H9 (cell line): Measurements from ENCODE around the gene GALNS. TPM values are rescaled to one million over a fixed set of nuclear protein-coding genes. Genes with fewer than 3 reads are reported as not detected.

Experiments used
- DNase-seq: peaks from one replicate; pipeline ENCODE4 v3.0.0-alpha.2; 2017
- H2AFZ ChIP-seq: one replicate; pipeline ENCODE4 v1.6.1; 2013; ENCODE audit warnings: mild to moderate bottlenecking, low read length, control low read depth, moderate library complexity
- H2AK5ac ChIP-seq: 2 replicates; pipeline ENCODE4 v1.6.1; 2013; ENCODE audit warnings: low read length, control low read depth, mixed read lengths; ENCODE audit not compliant: insufficient read length
- H2BK120ac ChIP-seq: one replicate; pipeline ENCODE4 v1.6.1; 2013; ENCODE audit warnings: low read depth, mild to moderate bottlenecking, low read length, control low read depth, inconsistent platforms; ENCODE audit not compliant: poor library complexity, severe bottlenecking
- H2BK12ac ChIP-seq: 2 replicates; pipeline ENCODE4 v1.6.1; 2013; ENCODE audit warnings: low read length, control low read depth, mixed read lengths, low read depth; ENCODE audit not compliant: insufficient read length
- H2BK15ac ChIP-seq: 2 replicates; pipeline ENCODE4 v1.6.1; 2013; ENCODE audit warnings: low read depth, low read length, control low read depth
- H2BK20ac ChIP-seq: one replicate; pipeline ENCODE4 v1.6.1; 2013; ENCODE audit warnings: low read depth, mild to moderate bottlenecking, low read length, control low read depth, inconsistent platforms; ENCODE audit not compliant: poor library complexity, severe bottlenecking
- H2BK5ac ChIP-seq: 2 replicates; pipeline ENCODE4 v1.6.1; 2013; ENCODE audit warnings: low read length, control low read depth, mixed read lengths; ENCODE audit not compliant: insufficient read length
- H3K14ac ChIP-seq: 2 replicates; pipeline ENCODE4 v1.6.1; 2013; ENCODE audit warnings: low read length, control low read depth; ENCODE audit not compliant: insufficient read depth
- H3K18ac ChIP-seq: 2 replicates; pipeline ENCODE4 v1.6.1; 2013; ENCODE audit warnings: low read depth, mild to moderate bottlenecking, mixed read lengths, low read length, control low read depth; ENCODE audit not compliant: insufficient read length
- H3K23ac ChIP-seq: 2 replicates; pipeline ENCODE4 v1.6.1; 2013; ENCODE audit warnings: low read length, control low read depth, mixed read lengths, low read depth; ENCODE audit not compliant: insufficient read length
- H3K23me2 ChIP-seq: 2 replicates; pipeline ENCODE4 v1.6.1; 2013; ENCODE audit warnings: low read depth, mild to moderate bottlenecking, mixed read lengths, low read length, control low read depth; ENCODE audit not compliant: insufficient read length, poor library complexity, severe bottlenecking
- H3K27ac ChIP-seq: 2 replicates; pipeline ENCODE4 v1.5.1; 2013; ENCODE audit warnings: low read length, control low read depth, mixed read lengths, low read depth; ENCODE audit not compliant: insufficient read length
- H3K27me3 ChIP-seq: 2 replicates; pipeline ENCODE4 v1.6.1; 2013; ENCODE audit warnings: low read length, control low read depth, inconsistent platforms; ENCODE audit not compliant: insufficient read depth
- H3K4ac ChIP-seq: 2 replicates; pipeline ENCODE4 v1.6.1; 2013; ENCODE audit warnings: low read depth, mild to moderate bottlenecking, control low read depth, inconsistent platforms, low read length, moderate library complexity
- H3K4me1 ChIP-seq: 2 replicates; pipeline ENCODE4 v1.6.1; 2013; ENCODE audit warnings: low read length, control low read depth, inconsistent platforms; ENCODE audit not compliant: insufficient read depth
- H3K4me2 ChIP-seq: 2 replicates; pipeline ENCODE4 v1.6.1; 2013; ENCODE audit warnings: low read length, control low read depth, mixed read lengths; ENCODE audit not compliant: insufficient read length, insufficient read depth
- H3K56ac ChIP-seq: 2 replicates; pipeline ENCODE4 v1.6.1; 2013; ENCODE audit warnings: low read depth, mild to moderate bottlenecking, mixed read lengths, low read length, control low read depth; ENCODE audit not compliant: insufficient read length
- H3K79me1 ChIP-seq: 2 replicates; pipeline ENCODE4 v1.6.1; 2013; ENCODE audit warnings: low read depth, mild to moderate bottlenecking, moderate library complexity, low read length, control low read depth, inconsistent platforms; ENCODE audit not compliant: insufficient read depth, poor library complexity, severe bottlenecking
- H3K79me2 ChIP-seq: 2 replicates; pipeline ENCODE4 v1.6.1; 2013; ENCODE audit warnings: low read length, control low read depth, inconsistent platforms; ENCODE audit not compliant: insufficient read depth
- H3K9ac ChIP-seq: 2 replicates; pipeline ENCODE4 v1.6.1; 2013; ENCODE audit warnings: low read length, control low read depth, mixed read lengths; ENCODE audit not compliant: insufficient read length; ENCODE audit errors: extremely low read depth
- H3K9me3 ChIP-seq: one replicate; pipeline ENCODE4 v1.6.1; 2013; ENCODE audit warnings: low read depth, low read length, inconsistent platforms; ENCODE audit not compliant: control insufficient read depth
- H3T11ph ChIP-seq: one replicate; pipeline ENCODE4 v1.6.1; 2013; ENCODE audit warnings: mild to moderate bottlenecking, low read length, control low read depth, inconsistent platforms
- H4K20me1 ChIP-seq: one replicate; pipeline ENCODE4 v1.6.1; 2013; ENCODE audit not compliant: control insufficient read depth, insufficient read length, insufficient read depth
- H4K5ac ChIP-seq: 2 replicates; pipeline ENCODE4 v1.6.1; 2013; ENCODE audit warnings: low read depth, mild to moderate bottlenecking, mixed read lengths, low read length, control low read depth; ENCODE audit not compliant: insufficient read length
- H4K8ac ChIP-seq: replicated peaks from 2 replicates; pipeline ENCODE4 v1.6.1; 2013; ENCODE audit warnings: low read length, control low read depth, mixed read lengths, low read depth; ENCODE audit not compliant: insufficient read length
- H4K91ac ChIP-seq: 2 replicates; pipeline ENCODE4 v1.6.1; 2013; ENCODE audit warnings: low read depth, mild to moderate bottlenecking, moderate library complexity, mixed read lengths, low read length, control low read depth; ENCODE audit not compliant: insufficient read length
- H3K27ac Mint-ChIP-seq, 3 experiments: 2 replicates in 2 of 3; 3 replicates in 1 of 3; pipeline ENCODE4 v1.8.0; 2020 to 2021; ENCODE audit warnings: mixed read lengths in 3 of 3, mild to moderate bottlenecking in 1 of 3, moderate library complexity in 1 of 3
- H3K27me3 Mint-ChIP-seq: 2 replicates; pipeline ENCODE4 v1.8.0; 2021; ENCODE audit warnings: low read depth, mild to moderate bottlenecking, moderate library complexity, mixed read lengths
- H3K36me3 Mint-ChIP-seq, 3 experiments: 2 replicates in 2 of 3; 3 replicates in 1 of 3; pipeline ENCODE4 v1.8.0; 2020 to 2021; ENCODE audit warnings: low read depth in 3 of 3, mixed read lengths in 3 of 3; ENCODE audit not compliant: insufficient read depth in 1 of 3
- H3K4me1 Mint-ChIP-seq, 2 experiments: 2 replicates each; pipeline ENCODE4 v1.8.0; 2020; ENCODE audit warnings: mixed read lengths in 2 of 2
- H3K4me3 Mint-ChIP-seq, 2 experiments: 2 replicates in 1 of 2; 3 replicates in 1 of 2; pipeline ENCODE4 v1.8.0; 2020 to 2021; ENCODE audit warnings: mild to moderate bottlenecking in 2 of 2, mixed read lengths in 2 of 2, moderate library complexity in 1 of 2
- H3K9me3 Mint-ChIP-seq, 2 experiments: 2 replicates in 1 of 2; 3 replicates in 1 of 2; pipeline ENCODE4 v1.8.0; 2020; ENCODE audit warnings: mild to moderate bottlenecking in 2 of 2, mixed read lengths in 2 of 2, moderate library complexity in 1 of 2
- WGBS: extraction: QIAGEN DNeasy Blood & Tissue Kit; methylation state at CpG from one replicate; pipeline ENCODE4 v1.1.7; 2013; ENCODE audit warnings: missing lambda C conversion rate, low lambda C conversion rate, mixed read lengths; ENCODE audit not compliant: insufficient read length; ENCODE audit errors: extremely low coverage; 5-methylcytosine and 5-hydroxymethylcytosine counted together
- total RNA-seq: library from RNA; stranded (reverse); gene quantifications from 2 replicates; pipeline ENCODE4 v1.2.1, GENCODE V29; 2021
- TF ChIP-seq, protein P1 (sequence below): fragments of 200-600 bp; sonication (generic); conservative IDR thresholded peaks from 3 replicates; pipeline ENCODE4 v1.8.0; 2021; ENCODE audit warnings: antibody characterized with exemption, mild to moderate bottlenecking

GALNS gene
- total RNA-seq, 1 experiment from 2014 or later = 20.3 TPM

DNA sequence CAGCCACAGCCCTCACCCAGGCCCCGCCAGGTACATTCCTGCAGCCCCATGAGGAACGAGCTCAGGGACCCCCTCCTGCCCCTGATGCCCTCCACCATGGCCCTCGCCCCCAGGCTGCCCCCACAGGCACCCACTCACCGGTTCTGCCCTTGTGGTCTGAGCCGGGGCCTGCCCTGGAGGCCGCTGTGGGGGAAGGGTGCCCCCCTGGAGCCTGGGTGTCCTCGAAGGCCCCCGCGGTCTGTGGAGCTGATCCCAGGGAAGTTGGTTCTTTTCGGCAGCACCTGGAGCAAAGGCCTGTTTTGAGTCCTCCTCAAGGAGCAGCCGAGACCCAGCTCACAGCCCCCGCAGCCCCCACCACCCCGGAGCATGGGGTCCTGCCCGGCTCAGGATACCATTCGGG, 7.4 kb upstream of the GALNS start:
- WGBS = no CpG with 5 or more reads among the region's 15 CpGs
- H3K27me3 ChIP-seq = no peaks in the 10 kb centered on the region

More for the DNA sequence above, 7.4 kb upstream of the GALNS start:
- Histone ChIP-seq H2AFZ (no peak overlapping the region), H3K23me2 (no peaks in the 10 kb centered on the region), H4K91ac (no peak overlapping the region), H3K14ac (no peak overlapping the region), H3K79me1 (no peaks in the 10 kb centered on the region), H3T11ph (no peak overlapping the region), H3K4me2 (no peak overlapping the region), H3K27ac (no peak overlapping the region), H3K4ac (no peak overlapping the region), H2BK12ac (no peak overlapping the region), H3K4me1 (no peaks in the 10 kb centered on the region), H2BK120ac (no peak overlapping the region), H3K79me2 (no peaks in the 10 kb centered on the region), H2AK5ac (no peak overlapping the region), H4K5ac (no peak overlapping the region), H3K9me3 (no peaks in the 10 kb centered on the region), H2BK5ac (no peak overlapping the region), H3K23ac (no peak overlapping the region), H3K18ac (no peak overlapping the region), H3K56ac (no peak overlapping the region), H4K20me1 (no peaks in the 10 kb centered on the region), H2BK15ac (no peak overlapping the region), H4K8ac (no peak overlapping the region), H3K9ac (no peak overlapping the region), H2BK20ac (no peak overlapping the region)
- H3K36me3 Mint-ChIP-seq = peaks cover 12 to 21% (median 15%) of the 10 kb centered on the region in 3 experiments; a peak in 6 of 7 replicates
- no peak overlapping the region for H3K4me3 Mint-ChIP-seq
- H3K4me1 Mint-ChIP-seq = no peaks in the 10 kb centered on the region
- DNase-seq = no peak
- TF ChIP-seq, protein P1, sequence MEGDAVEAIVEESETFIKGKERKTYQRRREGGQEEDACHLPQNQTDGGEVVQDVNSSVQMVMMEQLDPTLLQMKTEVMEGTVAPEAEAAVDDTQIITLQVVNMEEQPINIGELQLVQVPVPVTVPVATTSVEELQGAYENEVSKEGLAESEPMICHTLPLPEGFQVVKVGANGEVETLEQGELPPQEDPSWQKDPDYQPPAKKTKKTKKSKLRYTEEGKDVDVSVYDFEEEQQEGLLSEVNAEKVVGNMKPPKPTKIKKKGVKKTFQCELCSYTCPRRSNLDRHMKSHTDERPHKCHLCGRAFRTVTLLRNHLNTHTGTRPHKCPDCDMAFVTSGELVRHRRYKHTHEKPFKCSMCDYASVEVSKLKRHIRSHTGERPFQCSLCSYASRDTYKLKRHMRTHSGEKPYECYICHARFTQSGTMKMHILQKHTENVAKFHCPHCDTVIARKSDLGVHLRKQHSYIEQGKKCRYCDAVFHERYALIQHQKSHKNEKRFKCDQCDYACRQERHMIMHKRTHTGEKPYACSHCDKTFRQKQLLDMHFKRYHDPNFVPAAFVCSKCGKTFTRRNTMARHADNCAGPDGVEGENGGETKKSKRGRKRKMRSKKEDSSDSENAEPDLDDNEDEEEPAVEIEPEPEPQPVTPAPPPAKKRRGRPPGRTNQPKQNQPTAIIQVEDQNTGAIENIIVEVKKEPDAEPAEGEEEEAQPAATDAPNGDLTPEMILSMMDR = no peak
- no peak overlapping the region for H3K27ac Mint-ChIP-seq
- H3K27me3 Mint-ChIP-seq = peaks cover 1% of the 10 kb centered on the region; the same call in 1 of the 2 replicates
- H3K9me3 Mint-ChIP-seq = no peaks in the 10 kb centered on the region; a peak in 1 of 5 replicates
